HUES6 (cell line): ENCODE data around the gene BDH1.
"Not testable (repeated sequence)": the region's sequence is repeated elsewhere in the genome, so short reads cannot be mapped to it uniquely, and the experiment has no call there.

Source experiments
- H3K27ac ChIP-seq: 2 replicates; pipeline ENCODE4 v1.7.0; 2013; ENCODE audit warnings: low read depth, mild to moderate bottlenecking, low read length, inconsistent platforms
- H3K27me3 ChIP-seq: 2 replicates; pipeline ENCODE4 v1.6.1; 2013; ENCODE audit warnings: low read length; ENCODE audit not compliant: control insufficient read depth, insufficient read depth
- H3K36me3 ChIP-seq: 2 replicates; pipeline ENCODE4 v1.6.1; 2013; ENCODE audit warnings: low read length; ENCODE audit not compliant: control insufficient read depth, insufficient read depth
- H3K4me1 ChIP-seq: 2 replicates; pipeline ENCODE4 v1.6.1; 2013; ENCODE audit warnings: low read length; ENCODE audit not compliant: control insufficient read depth, insufficient read depth
- H3K4me3 ChIP-seq: 2 replicates; pipeline ENCODE4 v1.5.1; 2013; ENCODE audit warnings: low read depth, low read length
- H3K9ac ChIP-seq: one replicate; pipeline ENCODE4 v1.6.1; 2013; ENCODE audit warnings: mild to moderate bottlenecking, low read length
- H3K9me3 ChIP-seq: 2 replicates; pipeline ENCODE4 v1.6.1; 2013; ENCODE audit warnings: low read depth, low read length; ENCODE audit not compliant: control insufficient read depth, insufficient read depth

The BDH1 gene

DNA sequence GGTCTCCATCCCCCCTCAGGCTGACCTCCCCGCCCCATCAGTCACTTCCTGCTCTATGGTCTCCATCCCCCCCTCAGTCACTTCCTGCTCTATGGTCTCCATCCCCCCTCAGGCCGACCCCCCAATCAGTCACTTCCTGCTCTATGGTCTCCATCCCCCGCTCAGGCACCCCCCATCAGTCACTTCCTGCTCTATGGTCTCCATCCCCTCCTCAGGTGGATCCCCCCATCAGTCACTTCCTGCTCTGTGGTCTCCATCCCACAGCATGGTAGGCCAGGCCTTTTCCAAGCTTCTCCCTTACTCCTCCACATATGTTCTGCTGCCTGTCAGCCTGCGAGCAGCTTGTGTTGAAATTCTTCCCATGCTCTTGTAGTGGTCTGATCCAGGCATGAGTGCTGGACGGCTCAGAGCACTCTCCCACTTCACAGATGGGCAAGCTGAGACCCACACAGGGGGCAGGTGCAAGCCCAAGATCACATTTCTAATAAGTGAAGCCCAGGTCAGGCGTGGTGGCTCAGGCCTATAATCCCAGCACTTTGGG lies 36.8 kb downstream of the BDH1 start:
- no peak overlapping the region for H3K27ac ChIP-seq
- no peaks in the 10 kb centered on the region for H3K9me3 ChIP-seq
- H3K36me3 ChIP-seq, result no peaks in the 10 kb centered on the region
- no peak overlapping the region for H3K4me3 ChIP-seq
- no peak overlapping the region for H3K9ac ChIP-seq
- H3K4me1 ChIP-seq, result peaks cover 27% of the 10 kb centered on the region
- no peaks in the 10 kb centered on the region for H3K27me3 ChIP-seq

DNA sequence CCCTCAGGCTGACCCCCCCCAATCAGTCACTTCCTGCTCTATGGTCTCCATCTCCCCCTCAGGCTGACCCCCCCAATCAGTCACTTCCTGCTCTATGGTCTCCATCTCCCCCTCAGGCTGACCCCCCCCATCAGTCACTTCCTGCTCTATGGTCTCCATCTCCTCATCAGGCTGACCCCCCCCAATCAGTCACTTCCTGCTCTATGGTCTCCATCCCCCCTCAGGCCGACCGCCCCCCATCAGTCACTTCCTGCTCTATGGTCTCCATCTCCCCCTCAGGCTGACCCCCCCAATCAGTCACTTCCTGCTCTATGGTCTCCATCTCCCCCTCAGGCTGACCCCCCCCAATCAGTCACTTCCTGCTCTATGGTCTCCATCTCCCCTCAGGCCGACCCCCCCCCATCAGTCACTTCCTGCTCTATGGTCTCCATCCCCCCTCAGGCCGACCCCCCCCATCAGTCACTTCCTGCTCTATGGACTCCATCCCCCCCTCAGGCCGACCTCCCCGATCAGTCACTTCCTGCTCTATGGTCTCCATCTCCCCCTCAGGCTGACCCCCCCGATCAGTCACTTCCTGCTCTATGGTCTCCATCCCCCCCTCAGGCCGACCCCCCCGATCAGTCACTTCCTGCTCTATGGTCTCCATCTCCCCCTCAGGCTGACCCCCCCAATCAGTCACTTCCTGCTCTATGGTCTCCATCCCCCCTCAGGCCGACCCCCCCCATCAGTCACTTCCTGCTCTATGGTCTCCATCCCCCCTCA lies 37.7 kb downstream of the BDH1 start:
- H3K27me3 ChIP-seq, H3K9me3 ChIP-seq, H3K4me3 ChIP-seq, H3K36me3 ChIP-seq, H3K27ac ChIP-seq, H3K9ac ChIP-seq: not testable (repeated sequence)
- H3K4me1 ChIP-seq, result peaks cover 27% of the 10 kb centered on the region

DNA sequence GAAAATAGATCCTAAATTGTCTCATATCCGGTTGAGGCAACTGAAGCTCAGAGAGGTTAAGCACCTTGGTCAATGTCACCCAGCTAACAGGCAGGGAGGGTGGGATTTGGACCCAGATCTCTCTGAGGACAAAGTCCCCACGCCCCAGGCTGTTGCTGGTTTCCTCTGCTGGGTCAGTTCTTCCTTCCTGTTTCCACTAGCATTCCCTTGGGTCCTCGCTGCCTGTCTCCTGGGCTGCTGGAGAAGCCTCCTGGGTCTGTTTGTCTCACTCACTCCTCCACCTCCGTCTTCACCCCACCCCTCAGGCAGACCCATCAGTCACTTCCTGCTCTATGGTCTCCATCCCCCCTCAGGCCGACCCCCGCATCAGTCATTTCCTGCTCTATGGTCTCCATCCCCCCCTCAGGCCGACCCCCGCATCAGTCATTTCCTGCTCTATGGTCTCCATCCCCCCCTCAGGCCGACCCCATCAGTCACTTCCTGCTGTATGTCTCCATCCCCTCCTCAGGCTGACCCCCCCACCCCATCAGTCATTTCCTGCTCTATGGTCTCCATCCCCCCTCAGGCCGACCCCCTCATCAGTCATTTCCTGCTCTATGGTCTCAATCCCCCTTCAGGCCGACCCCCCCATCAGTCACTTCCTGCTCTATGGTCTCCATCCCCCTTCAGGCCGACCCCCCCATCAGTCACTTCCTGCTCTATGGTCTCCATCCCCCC lies 38.7 kb downstream of the BDH1 start:
- H3K9me3 ChIP-seq, H3K27me3 ChIP-seq, H3K4me3 ChIP-seq, H3K27ac ChIP-seq, H3K9ac ChIP-seq, H3K36me3 ChIP-seq: not testable (repeated sequence)
- peaks cover 27% of the 10 kb centered on the region for H3K4me1 ChIP-seq

DNA sequence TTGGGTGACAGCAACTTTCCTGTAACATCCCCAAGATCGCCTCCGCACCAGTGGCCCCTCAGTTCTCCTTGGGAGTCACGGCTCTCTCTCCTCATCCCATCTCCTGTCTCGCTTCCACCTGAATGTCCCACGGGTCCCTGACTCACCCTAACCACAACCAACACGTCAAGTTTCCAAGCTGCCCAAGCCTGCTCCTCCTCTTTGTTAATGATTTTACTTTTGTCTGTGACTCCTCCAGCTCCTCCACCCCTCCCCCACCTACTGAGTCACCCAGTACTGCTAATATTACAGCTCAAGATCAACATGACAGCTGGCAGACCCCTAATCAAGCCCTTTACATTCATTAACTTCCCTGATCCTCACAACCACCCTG lies 39.3 kb downstream of the BDH1 start:
- H3K36me3 ChIP-seq, result peaks cover 5% of the 10 kb centered on the region; the same call in 1 of the 2 replicates
- no peak overlapping the region for H3K27ac ChIP-seq
- no peaks in the 10 kb centered on the region for H3K9me3 ChIP-seq
- H3K9ac ChIP-seq, result no peak overlapping the region
- no peaks in the 10 kb centered on the region for H3K27me3 ChIP-seq
- H3K4me3 ChIP-seq, result no peak overlapping the region
- peaks cover 24% of the 10 kb centered on the region for H3K4me1 ChIP-seq

DNA sequence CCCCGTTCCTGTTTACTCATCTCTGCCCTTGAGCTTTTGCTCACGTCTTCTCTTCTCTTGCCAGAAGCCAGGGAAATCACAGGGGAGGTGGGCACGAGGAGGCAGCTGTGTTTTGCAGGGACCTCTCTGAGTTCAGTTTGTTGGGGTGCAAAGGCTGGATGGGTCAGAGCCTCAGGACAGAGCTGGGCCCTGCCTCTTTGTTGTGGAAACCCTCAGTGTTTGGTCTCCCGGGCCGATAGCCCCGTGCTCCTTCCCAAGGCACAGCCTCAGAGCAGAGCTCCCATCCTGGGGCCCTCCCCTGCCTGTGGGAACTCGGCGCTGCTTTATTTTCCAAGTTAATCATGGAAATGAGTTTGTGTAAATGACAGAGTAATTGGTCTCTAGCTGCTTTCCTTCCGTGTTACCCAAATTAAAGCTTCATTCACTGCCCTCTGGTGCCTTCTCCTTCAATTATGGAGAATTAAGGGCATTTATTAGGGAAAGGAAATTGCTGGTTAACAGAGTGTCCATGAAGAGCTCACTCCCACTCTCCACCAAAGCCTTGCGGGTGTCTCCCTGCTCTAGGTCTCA lies 40.9 kb downstream of the BDH1 start:
- peaks cover 5% of the 10 kb centered on the region; the same call in 1 of the 2 replicates for H3K36me3 ChIP-seq
- no peak overlapping the region for H3K27ac ChIP-seq
- peaks cover 8% of the 10 kb centered on the region; the same call in 1 of the 2 replicates for H3K4me1 ChIP-seq
- no peaks in the 10 kb centered on the region for H3K9me3 ChIP-seq
- H3K9ac ChIP-seq, result no peak overlapping the region
- H3K4me3 ChIP-seq, result no peak overlapping the region
- H3K27me3 ChIP-seq, result no peaks in the 10 kb centered on the region

DNA sequence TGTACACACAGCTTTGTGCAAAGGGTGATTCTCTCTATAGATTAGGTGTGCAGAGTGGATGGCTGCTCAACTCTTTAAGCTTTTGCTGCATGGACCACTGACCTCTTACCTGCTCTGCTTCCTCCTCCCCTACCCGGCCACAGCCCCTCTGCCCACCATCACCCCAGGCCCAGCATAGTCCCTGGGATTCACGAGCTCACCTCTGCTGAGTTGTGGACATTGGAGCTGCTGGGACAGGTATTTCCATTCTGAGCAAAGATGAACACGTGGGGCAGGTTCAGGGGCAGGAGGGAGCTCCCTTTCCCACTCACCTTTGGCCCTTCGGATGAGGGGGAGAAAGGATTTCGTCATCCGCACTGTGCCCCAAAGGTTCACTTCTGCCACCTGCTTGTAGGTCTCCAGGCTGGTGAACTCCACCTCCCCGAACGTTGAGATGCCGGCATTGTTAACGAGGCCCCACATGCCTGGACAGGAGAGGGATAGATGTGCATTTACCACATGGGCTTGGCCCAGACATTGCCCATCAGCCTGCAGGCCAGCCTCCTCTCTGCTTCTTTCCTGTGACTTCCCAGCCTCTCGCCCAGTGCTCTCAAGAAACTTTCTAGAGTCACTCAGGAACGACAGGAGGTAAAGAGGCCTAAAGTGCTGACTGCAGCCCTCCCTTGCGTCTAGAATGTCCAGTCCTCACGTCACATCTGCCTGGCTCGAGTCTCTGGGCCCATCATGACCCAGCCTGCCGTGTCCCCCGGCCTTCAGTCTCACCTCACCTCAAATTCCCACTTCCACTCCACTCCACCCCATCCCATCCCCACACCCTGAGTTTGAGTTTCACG lies 41.6 kb downstream of the BDH1 start:
- Histone ChIP-seq H3K27ac (no peak overlapping the region), H3K4me3 (no peak overlapping the region), H3K27me3 (peaks cover 7% of the 10 kb centered on the region; the same call in 1 of the 2 replicates), H3K9me3 (no peaks in the 10 kb centered on the region), H3K36me3 (peaks cover 5% of the 10 kb centered on the region; the same call in 1 of the 2 replicates), H3K4me1 (peaks cover 8% of the 10 kb centered on the region; the same call in 1 of the 2 replicates), H3K9ac (no peak overlapping the region)

DNA sequence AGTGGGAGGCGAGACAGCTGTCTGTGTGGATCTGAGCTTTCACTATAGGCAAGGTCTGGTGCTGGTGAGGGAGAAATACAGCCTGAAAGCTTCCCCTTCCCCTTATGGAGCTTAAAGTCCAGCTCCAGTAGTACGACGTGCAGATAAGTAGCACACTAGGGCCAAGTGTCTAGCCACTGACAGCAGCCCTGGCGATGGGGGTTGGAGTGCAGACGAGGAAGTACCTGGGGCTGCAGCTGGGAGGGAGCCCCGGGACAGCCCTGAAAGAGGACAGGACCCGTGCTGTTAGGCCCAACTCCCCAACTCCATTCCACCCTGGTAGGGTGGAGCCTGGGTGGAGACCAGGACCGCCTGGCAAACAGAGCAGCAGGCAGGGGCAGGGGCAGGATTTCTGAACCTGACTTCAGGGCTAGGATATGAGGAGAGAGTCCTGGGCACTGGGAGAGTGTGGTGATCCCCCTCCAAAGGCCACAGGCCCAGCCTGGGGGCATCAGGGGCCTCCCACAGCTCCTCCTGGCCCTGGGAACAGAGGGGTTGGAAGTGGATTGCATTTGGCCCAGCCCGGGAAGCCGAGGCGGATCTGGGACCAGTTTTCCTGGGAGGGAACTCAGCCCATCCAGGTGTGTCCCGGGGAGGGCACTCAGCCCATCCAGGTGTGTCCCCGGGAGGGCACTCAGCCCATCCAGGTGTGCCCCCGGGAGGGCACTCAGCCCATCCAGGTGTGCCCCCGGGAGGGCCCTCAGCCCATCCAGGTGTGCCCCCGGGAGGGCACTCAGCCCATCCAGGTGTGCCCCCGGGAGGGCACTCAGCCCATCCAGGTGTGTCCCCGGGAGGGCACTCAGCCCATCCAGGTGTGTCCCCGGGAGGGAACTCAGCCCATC lies 42.8 kb downstream of the BDH1 start:
- no peak overlapping the region for H3K4me3 ChIP-seq
- H3K9ac ChIP-seq, result no peak overlapping the region
- H3K9me3 ChIP-seq, result no peaks in the 10 kb centered on the region
- peaks cover 14% of the 10 kb centered on the region; the same call in 1 of the 2 replicates for H3K4me1 ChIP-seq
- peaks cover 5% of the 10 kb centered on the region; the same call in 1 of the 2 replicates for H3K36me3 ChIP-seq
- H3K27ac ChIP-seq, result no peak overlapping the region
- H3K27me3 ChIP-seq, result peaks cover 9% of the 10 kb centered on the region

DNA sequence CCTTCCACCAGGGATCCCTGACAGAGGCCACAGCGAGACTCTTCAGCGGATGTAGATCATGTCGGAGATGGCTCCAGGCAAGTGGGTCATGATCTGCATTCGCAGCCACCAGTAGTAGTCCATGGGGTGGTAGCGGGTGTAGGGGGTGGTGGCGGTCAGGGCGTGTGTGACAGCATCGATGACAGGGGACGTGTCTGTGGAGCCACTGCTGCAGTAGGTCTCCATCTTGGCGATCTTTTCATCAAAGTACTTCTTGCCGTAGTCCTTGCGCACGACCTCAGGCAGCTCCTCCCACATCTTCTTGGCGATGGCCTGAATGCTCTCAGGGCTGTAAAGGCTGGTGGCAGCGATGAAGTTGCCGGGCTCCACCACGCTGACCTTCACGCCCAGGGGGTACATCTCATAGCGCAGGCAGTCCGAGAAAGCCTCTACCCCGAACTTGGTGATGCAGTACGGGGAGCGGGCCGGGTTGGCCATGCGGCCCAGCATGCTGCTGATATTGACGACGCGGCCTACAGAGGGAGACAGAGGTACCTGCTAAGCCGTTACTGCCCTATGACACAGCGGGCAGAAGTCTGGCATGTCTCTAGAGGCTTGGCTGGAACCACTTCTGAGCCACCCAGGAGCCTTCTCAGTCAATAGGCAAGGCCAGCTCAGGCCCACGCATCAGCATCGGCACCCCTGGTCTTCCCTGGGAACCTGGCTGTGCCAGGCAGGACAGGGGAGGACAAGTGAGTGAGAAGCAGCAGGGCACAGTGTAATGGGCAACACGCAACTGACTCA lies 43.7 kb downstream of the BDH1 start:
- Histone ChIP-seq H3K4me1 (peaks cover 14% of the 10 kb centered on the region; the same call in 1 of the 2 replicates), H3K9me3 (no peaks in the 10 kb centered on the region), H3K27me3 (peaks cover 9% of the 10 kb centered on the region), H3K27ac (no peak overlapping the region), H3K9ac (no peak overlapping the region), H3K36me3 (peaks cover 5% of the 10 kb centered on the region; the same call in 1 of the 2 replicates), H3K4me3 (no peak overlapping the region)

DNA sequence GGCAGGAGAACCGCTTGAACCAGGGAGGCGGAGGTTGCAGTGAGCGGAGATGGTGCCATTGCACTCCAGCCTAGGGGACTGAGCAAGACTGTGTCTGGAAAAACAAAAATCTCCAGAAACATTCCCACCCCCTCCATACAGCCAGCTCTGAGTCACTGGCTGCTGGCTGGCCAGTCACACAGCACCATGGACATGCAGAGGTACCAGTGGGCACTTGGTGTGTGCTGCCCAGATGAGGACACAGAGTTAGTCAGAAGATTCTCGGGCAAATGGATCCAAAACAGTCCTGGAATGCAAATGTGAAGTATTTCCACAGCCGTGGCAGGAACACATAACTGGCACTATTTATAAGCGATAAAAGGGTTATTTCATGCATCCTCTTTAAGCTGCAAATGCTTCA lies 44.6 kb downstream of the BDH1 start:
- H3K27ac ChIP-seq, result no peak overlapping the region

More for the DNA sequence above, 44.6 kb downstream of the BDH1 start:
- Histone ChIP-seq H3K4me1 (peaks cover 5% of the 10 kb centered on the region; the same call in 1 of the 2 replicates), H3K9ac (no peak overlapping the region), H3K36me3 (peaks cover 5% of the 10 kb centered on the region; the same call in 1 of the 2 replicates), H3K27me3 (peaks cover 9% of the 10 kb centered on the region), H3K9me3 (no peaks in the 10 kb centered on the region), H3K4me3 (no peak overlapping the region)
